NCI-H226 (cell line): ENCODE data around the gene ATP9B.
"Not testable (repeated sequence)": the region's sequence is repeated elsewhere in the genome, so short reads cannot be mapped to it uniquely, and the experiment has no call there.

Experiments
- DNase-seq: peaks from one replicate; pipeline ENCODE4 v3.0.0-alpha.2; 2015

ATP9B gene

GRCh38 chr18:79371561-79372121 is 302.4 kb downstream of the ATP9B start:
- no peak for DNase-seq

GRCh38 chr18:79372461-79372860 is 303.3 kb downstream of the ATP9B start:
- no peak for DNase-seq

GRCh38 chr18:79372991-79373390 is 303.8 kb downstream of the ATP9B start:
- DNase-seq = no peak

- DNase-seq = no peak
Measured at GRCh38 chr18:79373736-79374135, 304.5 kb downstream of the ATP9B start.

GRCh38 chr18:79374408-79375171 is 305.4 kb downstream of the ATP9B start:
- no peak for DNase-seq

- DNase-seq = no peak
Measured at GRCh38 chr18:79375441-79376154, 306.4 kb downstream of the ATP9B start.

- DNase-seq = not testable (repeated sequence)
Measured at GRCh38 chr18:79376661-79377060, 307.5 kb downstream of the ATP9B start.

- no peak for DNase-seq
Measured at GRCh38 chr18:79377187-79377891, 308.1 kb downstream of the ATP9B start.

- DNase-seq = no peak
Measured at GRCh38 chr18:79378536-79379250, 309.5 kb downstream of the ATP9B start.

GRCh38 chr18:79379251-79379905 is 310.2 kb downstream of the ATP9B start:
- no peak for DNase-seq

GRCh38 chr18:79379931-79380815 is 311.0 kb downstream of the ATP9B start:
- DNase-seq = no peak

GRCh38 chr18:79380816-79381806 is 311.9 kb downstream of the ATP9B start:
- no peak for DNase-seq

- no peak for DNase-seq
Measured at GRCh38 chr18:79381811-79382311, 312.7 kb downstream of the ATP9B start.

GRCh38 chr18:79382681-79383387 is 313.6 kb downstream of the ATP9B start:
- no peak for DNase-seq

GRCh38 chr18:79383388-79384056 is 314.3 kb downstream of the ATP9B start:
- no peak for DNase-seq

- DNase-seq = no peak
Measured at GRCh38 chr18:79384151-79384807, 315.1 kb downstream of the ATP9B start.

GRCh38 chr18:79384834-79385233 is 315.6 kb downstream of the ATP9B start:
- no peak for DNase-seq

- DNase-seq = no peak
Measured at GRCh38 chr18:79385326-79385707, 316.1 kb downstream of the ATP9B start.
